Rectal smooth muscle tissue (tissue), 1 donor: ENCODE results near the gene HAGHL.
"Not testable (repeated sequence)": the region's sequence is repeated elsewhere in the genome, so short reads cannot be mapped to it uniquely, and the experiment has no call there.

ENCODE experiments used
- H3K27ac ChIP-seq: one replicate; pipeline ENCODE4 v1.7.0; 2013; ENCODE audit warnings: low read depth, low read length, inconsistent platforms
- H3K27me3 ChIP-seq: one replicate; pipeline ENCODE4 v1.7.0; 2013; ENCODE audit warnings: low read length; ENCODE audit not compliant: control insufficient read depth, insufficient read depth
- H3K36me3 ChIP-seq: one replicate; pipeline ENCODE4 v1.7.0; 2013; ENCODE audit warnings: low read length; ENCODE audit not compliant: control insufficient read depth, insufficient read depth
- H3K4me1 ChIP-seq: one replicate; pipeline ENCODE4 v1.7.0; 2013; ENCODE audit warnings: low read length; ENCODE audit not compliant: control insufficient read depth, insufficient read depth
- H3K4me3 ChIP-seq: one replicate; pipeline ENCODE4 v1.7.0; 2013; ENCODE audit warnings: low read length
- H3K9ac ChIP-seq: one replicate; pipeline ENCODE4 v1.7.0; 2013; ENCODE audit warnings: low read length

HAGHL gene

GRCh38 chr16:706189-707061, 20.5 kb upstream of the HAGHL start:
- no peak overlapping the region for H3K27ac ChIP-seq
- no peaks in the 10 kb centered on the region for H3K4me1 ChIP-seq
- H3K27me3 ChIP-seq, result peaks cover 71% of the 10 kb centered on the region
- H3K4me3 ChIP-seq, result no peak overlapping the region
- no peaks in the 10 kb centered on the region for H3K36me3 ChIP-seq
- H3K9ac ChIP-seq, result no peak overlapping the region

- Histone ChIP-seq H3K9ac (no peak overlapping the region), H3K36me3 (no peaks in the 10 kb centered on the region), H3K27ac (no peak overlapping the region), H3K27me3 (peaks cover 67% of the 10 kb centered on the region), H3K4me3 (no peak overlapping the region), H3K4me1 (no peaks in the 10 kb centered on the region)
Measured at GRCh38 chr16:707062-707538, 19.8 kb upstream of the HAGHL start.

- H3K4me3 ChIP-seq, result no peak overlapping the region
- H3K9ac ChIP-seq, result no peak overlapping the region
- H3K27me3 ChIP-seq, result peaks cover 58% of the 10 kb centered on the region
- no peaks in the 10 kb centered on the region for H3K4me1 ChIP-seq
- no peak overlapping the region for H3K27ac ChIP-seq
- H3K36me3 ChIP-seq, result no peaks in the 10 kb centered on the region
Measured at GRCh38 chr16:708019-708418, 18.9 kb upstream of the HAGHL start.

- no peaks in the 10 kb centered on the region for H3K36me3 ChIP-seq
Measured at GRCh38 chr16:708959-709358, 17.9 kb upstream of the HAGHL start.

DNA sequence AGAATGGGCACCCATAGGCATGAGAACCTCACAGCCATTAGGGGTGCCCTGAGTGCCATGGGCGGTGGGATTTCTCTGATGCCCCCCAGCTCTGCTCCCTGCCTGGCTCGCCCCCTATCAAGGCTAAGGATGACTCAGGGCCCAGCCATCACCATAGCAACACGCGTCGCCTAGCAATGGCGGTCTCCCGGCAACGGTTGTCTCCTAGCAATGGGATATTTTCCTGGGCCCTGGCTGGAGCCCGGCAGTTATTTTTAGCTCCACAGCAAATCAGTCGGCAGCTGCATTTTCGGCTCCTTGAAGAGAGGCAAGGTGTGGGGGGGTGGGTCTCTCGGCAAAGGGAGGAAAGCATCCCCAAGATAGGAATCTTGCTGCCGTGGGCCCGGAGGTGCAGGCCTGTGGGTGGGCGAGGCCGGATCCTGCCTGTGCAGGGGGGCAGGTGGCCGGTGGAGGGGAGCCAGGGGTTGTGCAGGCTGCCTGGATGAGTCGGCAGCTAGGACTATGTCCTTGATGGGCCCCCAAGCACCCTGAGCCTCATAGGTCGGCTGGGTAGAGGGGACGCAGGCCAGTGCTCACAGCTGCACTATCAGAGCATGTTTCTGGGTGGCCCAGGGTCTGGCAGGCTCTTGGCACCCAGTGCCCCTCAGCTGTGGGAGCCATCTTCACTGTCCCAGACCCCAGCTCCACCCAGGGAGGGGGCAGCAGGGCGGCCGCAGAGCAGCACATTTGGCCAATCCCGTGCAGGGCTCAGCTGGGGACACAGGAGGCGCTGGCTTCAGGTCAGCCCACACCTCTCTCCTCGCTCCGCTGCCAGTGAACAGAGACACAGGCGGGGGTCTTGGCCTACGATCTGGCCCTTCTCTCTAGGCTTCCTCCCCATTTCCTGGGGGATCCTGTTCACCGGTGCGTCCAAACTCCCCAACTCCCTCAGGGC, 17.1 kb upstream of the HAGHL start:
- Histone ChIP-seq H3K27me3 (peaks cover 41% of the 10 kb centered on the region), H3K4me3 (no peak overlapping the region), H3K27ac (no peak overlapping the region), H3K9ac (no peak overlapping the region), H3K36me3 (no peaks in the 10 kb centered on the region), H3K4me1 (no peaks in the 10 kb centered on the region)

More at GRCh38 chr16:708959-709358, 17.9 kb upstream of the HAGHL start:
- Histone ChIP-seq H3K4me1 (no peaks in the 10 kb centered on the region), H3K27me3 (peaks cover 49% of the 10 kb centered on the region), H3K4me3 (no peak overlapping the region), H3K27ac (no peak overlapping the region), H3K9ac (no peak overlapping the region)

DNA sequence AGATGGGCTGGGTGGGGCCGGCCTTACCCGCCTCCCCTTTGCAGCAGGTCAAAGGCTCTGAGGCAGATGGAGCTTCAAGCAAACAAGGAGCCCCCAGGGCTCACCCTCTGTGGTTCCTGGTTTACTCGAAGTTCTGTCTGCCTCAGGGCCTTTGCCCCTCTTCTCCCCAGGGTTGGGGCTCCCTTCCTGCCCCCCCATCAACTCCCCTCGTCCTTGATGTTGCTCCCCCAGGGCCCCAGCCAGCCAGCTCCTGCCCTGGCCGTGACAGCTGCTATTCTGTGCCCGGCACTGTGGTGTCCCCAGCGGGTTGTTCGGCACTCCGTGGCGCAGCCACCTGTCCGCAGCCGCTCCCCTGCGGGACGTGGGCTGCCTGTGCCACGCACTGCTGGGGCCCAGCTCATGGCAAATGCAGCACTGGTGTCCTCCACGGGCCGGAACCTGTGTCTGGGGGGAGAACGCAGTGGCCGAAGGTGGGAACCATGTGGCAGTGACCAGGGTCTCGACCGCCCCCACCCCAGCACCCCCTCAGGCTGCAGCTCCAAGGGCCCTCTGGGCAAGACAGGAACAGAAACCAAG, 16.3 kb upstream of the HAGHL start:
- peaks cover 41% of the 10 kb centered on the region for H3K27me3 ChIP-seq
- no peaks in the 10 kb centered on the region for H3K36me3 ChIP-seq
- no peaks in the 10 kb centered on the region for H3K4me1 ChIP-seq
- no peak overlapping the region for H3K27ac ChIP-seq
- H3K4me3 ChIP-seq, result no peak overlapping the region
- H3K9ac ChIP-seq, result no peak overlapping the region

DNA sequence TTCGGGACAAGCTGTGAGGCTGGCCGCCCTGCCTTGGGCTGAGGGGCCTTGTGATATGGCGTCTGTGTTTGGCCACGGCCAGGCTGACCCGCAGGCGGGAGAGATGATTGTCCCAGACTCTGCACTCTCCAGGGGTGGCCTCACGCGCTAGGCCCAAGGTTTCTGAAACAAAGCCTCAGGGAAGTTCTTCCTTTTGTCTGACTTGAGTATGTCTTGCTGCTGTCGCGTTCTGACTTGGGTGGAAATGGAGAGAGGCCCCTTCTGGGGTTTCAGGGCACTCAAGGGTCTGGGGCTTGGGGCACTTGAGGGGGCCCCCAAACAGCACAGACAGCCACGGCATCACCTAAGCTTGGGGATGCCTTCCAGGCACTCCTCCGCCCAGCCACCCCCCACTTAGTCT, 15.8 kb upstream of the HAGHL start:
- no peak overlapping the region for H3K9ac ChIP-seq
- H3K27me3 ChIP-seq, result peaks cover 45% of the 10 kb centered on the region
- H3K36me3 ChIP-seq, result no peaks in the 10 kb centered on the region
- no peak overlapping the region for H3K4me3 ChIP-seq
- peaks cover 4% of the 10 kb centered on the region for H3K4me1 ChIP-seq
- H3K27ac ChIP-seq, result no peak overlapping the region

GRCh38 chr16:711548-712320, 15.2 kb upstream of the HAGHL start:
- Histone ChIP-seq H3K27me3 (peaks cover 45% of the 10 kb centered on the region), H3K36me3 (no peaks in the 10 kb centered on the region), H3K27ac (no peak overlapping the region), H3K9ac (no peak overlapping the region), H3K4me1 (peaks cover 7% of the 10 kb centered on the region), H3K4me3 (no peak overlapping the region)

- peaks cover 38% of the 10 kb centered on the region for H3K27me3 ChIP-seq
- not testable (repeated sequence) for H3K4me1 ChIP-seq, H3K27ac ChIP-seq, H3K4me3 ChIP-seq, H3K36me3 ChIP-seq, H3K9ac ChIP-seq
Measured at GRCh38 chr16:712740-713250, 14.1 kb upstream of the HAGHL start.

- Histone ChIP-seq H3K4me1 (peaks cover 7% of the 10 kb centered on the region), H3K36me3 (no peaks in the 10 kb centered on the region), H3K9ac (no peak overlapping the region), H3K4me3 (no peak overlapping the region), H3K27me3 (peaks cover 28% of the 10 kb centered on the region), H3K27ac (no peak overlapping the region)
Measured at GRCh38 chr16:714079-714478, 12.8 kb upstream of the HAGHL start.

DNA sequence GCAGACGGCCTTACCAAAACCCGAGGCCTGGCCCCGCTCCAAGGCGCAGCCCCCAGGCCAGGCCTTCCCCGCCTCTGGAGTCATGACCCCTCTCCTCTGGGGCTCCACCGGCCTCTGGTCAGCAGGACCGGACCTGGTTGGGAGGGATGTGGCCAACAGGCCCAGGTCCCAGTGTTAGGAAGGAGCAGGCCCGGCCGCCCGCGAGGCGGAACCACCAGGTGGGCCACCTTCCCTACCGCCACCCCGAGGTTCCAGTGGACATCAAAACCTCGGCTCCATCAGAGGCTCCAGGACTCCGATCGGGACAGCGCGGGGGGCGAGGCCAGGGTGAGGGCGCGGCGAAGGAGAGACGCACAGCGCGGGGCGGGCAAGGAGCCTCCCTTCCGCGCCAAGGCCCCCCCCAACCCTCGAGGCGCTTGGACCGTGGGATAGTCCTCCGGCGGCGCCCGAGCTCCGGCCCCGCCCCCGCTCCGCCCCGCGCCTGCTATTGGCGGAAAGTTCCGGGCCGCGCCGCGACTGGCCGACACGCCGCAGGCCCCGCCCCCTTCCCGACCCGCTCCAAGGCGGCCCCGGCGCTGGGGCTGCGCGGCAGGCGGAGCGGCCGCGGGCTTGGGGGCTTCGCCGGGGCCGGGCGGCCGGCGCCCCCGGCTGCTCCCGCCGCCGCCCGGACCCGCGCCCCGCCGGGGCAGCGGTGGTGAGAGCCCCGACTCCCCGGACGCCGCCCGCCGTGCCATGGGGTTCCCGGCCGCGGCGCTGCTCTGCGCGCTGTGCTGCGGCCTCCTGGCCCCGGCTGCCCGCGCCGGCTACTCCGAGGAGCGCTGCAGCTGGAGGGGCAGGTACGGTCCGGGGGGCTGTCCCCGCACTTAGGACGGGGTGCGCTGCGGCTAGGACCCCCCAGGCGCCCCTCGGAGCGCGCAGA, 12.1 kb upstream of the HAGHL start, which contains the start of gene METRN:
Gene METRN (plus strand): TSS at position 561 of the 919 bp plus-strand sequence. CDS start 172 bp downstream, at position 733.
- Histone ChIP-seq H3K27ac (no peak within 1 kb of the TSS), H3K36me3 (no peaks in the 10 kb centered on the region), H3K9ac (peak within 1 kb of the TSS; percentile 21), H3K27me3 (peaks cover 27% of the 10 kb centered on the region), H3K4me3 (peak within 1 kb of the TSS; percentile 67), H3K4me1 (peaks cover 9% of the 10 kb centered on the region)
